ENCODE results near the gene SYT13.

DNA sequence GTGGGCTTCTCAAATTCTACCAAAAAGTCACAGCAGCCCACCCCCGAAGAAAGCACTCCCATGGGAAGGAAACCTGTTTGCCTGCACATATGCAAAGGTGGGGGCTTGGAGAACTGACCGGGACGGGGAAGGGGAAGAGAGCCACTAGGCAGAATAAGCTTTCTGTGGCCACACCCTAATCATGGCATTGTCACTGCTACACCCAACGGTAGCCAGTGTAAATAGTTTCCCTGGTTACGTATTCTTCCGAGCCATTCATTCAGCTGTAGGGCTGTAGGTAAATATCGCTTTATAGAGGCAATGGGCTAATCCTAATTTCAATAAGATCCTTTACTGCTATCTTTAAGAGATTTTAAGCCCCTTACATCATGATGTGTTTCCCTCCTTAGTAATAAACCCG is 78.0 kb downstream of the SYT13 start:
- TF ChIP-seq, protein P1, sequence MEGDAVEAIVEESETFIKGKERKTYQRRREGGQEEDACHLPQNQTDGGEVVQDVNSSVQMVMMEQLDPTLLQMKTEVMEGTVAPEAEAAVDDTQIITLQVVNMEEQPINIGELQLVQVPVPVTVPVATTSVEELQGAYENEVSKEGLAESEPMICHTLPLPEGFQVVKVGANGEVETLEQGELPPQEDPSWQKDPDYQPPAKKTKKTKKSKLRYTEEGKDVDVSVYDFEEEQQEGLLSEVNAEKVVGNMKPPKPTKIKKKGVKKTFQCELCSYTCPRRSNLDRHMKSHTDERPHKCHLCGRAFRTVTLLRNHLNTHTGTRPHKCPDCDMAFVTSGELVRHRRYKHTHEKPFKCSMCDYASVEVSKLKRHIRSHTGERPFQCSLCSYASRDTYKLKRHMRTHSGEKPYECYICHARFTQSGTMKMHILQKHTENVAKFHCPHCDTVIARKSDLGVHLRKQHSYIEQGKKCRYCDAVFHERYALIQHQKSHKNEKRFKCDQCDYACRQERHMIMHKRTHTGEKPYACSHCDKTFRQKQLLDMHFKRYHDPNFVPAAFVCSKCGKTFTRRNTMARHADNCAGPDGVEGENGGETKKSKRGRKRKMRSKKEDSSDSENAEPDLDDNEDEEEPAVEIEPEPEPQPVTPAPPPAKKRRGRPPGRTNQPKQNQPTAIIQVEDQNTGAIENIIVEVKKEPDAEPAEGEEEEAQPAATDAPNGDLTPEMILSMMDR (IDR thresholded peaks at IDR 0.05), result no peak
- TF ChIP-seq POLR2A (IDR thresholded peaks at IDR 0.05) (no peak), EP300 (IDR thresholded peaks at IDR 0.05) (no peak)

Measured in tibial nerve (tissue), 4 donors.